ACC112 (cell line): Measurements from ENCODE around the gene BOC.
A peak's percentile ranks its signal among the peaks of the same experiment; 100 is the strongest.

Experiments
- H2AFZ ChIP-seq: fragments of 200-600 bp; sonication (generic); one replicate; pipeline ENCODE4 v1.6.0; 2017; ENCODE audit warnings: antibody characterized with exemption, low read length; ENCODE audit not compliant: unreplicated experiment
- H3K27ac ChIP-seq: fragments of 200-600 bp; sonication (generic); 2 replicates; pipeline ENCODE4 v1.5.1; 2014; ENCODE audit warnings: low read depth, mild to moderate bottlenecking, antibody characterized with exemption, low read length, moderate library complexity
- H3K27me3 ChIP-seq: fragments of 200-600 bp; sonication (generic); 2 replicates; pipeline ENCODE4 v1.6.1; 2014; ENCODE audit warnings: mild to moderate bottlenecking, antibody characterized with exemption, low read length, moderate library complexity, mixed read lengths; ENCODE audit not compliant: insufficient read depth
- H3K36me3 ChIP-seq: fragments of 200-600 bp; sonication (generic); 2 replicates; pipeline ENCODE4 v1.6.1; 2016; ENCODE audit warnings: mild to moderate bottlenecking, antibody characterized with exemption, low read length, moderate library complexity, mixed read lengths; ENCODE audit not compliant: insufficient read depth
- H3K4me1 ChIP-seq: fragments of 200-600 bp; sonication (generic); one replicate; pipeline ENCODE4 v1.6.1; 2016; ENCODE audit warnings: low read length, mixed read lengths; ENCODE audit not compliant: insufficient read depth, unreplicated experiment, control insufficient read depth
- H3K4me3 ChIP-seq: fragments of 200-600 bp; sonication (generic); 2 replicates; pipeline ENCODE4 v1.5.1; 2014; ENCODE audit warnings: mild to moderate bottlenecking, low read depth, low read length
- H3K79me2 ChIP-seq: fragments of 200-600 bp; sonication (generic); one replicate; pipeline ENCODE4 v1.6.0; 2016; ENCODE audit warnings: low read length; ENCODE audit not compliant: control insufficient read depth, unreplicated experiment, insufficient read depth

BOC gene

DNA sequence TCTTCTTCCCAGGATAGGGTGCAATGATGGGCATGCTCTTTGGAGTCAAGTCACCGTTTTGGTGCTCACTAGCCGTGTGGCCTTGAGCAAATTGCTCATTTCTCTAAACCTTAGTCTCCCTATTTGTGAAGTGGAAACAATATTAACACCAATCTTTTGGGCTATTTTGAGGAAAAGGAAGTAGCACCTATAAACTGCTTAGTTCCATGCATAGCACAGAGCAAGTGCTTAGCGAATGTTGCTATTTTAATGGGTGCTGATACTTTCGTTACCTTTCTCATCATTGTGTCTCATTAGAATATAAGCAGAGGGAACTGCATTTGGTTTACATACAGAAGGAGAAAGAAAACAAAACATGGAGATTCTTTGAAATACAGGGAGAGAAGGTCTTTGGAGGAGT lies 66.1 kb downstream of the BOC start:
- Histone ChIP-seq H3K4me1 (peaks cover 22% of the 10 kb centered on the region), H2AFZ (no peak overlapping the region), H3K36me3 (no peaks in the 10 kb centered on the region), H3K79me2 (no peaks in the 10 kb centered on the region), H3K27ac (no peak overlapping the region), H3K4me3 (no peak overlapping the region; the same call in 1 of the 2 replicates), H3K27me3 (no peaks in the 10 kb centered on the region)

DNA sequence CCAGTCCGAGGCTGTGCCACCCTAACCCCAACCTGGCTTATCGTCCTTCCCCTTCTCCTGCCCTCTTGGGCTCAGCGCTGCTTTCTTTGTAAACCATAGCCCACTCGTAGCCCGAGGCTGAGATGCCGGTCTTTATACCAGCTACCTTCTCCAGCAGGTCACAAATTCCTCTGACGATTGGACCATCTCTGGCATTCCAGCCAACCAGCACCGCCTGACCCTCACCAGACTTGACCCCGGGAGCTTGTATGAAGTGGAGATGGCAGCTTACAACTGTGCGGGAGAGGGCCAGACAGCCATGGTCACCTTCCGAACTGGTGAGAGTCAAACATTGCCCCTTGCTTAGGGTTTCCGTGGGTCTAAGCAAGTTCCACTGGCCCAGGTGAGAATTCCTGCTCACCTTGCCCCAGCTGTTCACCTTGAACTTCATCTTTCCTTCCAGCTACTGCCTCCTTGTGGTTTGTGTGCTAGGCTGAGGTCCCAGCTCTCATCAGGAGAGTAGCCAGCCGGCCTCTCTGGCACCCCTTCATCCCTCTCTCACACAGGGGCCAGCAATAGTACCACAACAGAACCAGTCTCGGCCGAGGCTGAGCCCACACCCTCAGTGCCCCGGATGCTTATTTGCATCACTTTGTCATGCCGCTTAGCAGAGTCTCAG lies 66.7 kb downstream of the BOC start:
- H3K27ac ChIP-seq = no peak overlapping the region

DNA sequence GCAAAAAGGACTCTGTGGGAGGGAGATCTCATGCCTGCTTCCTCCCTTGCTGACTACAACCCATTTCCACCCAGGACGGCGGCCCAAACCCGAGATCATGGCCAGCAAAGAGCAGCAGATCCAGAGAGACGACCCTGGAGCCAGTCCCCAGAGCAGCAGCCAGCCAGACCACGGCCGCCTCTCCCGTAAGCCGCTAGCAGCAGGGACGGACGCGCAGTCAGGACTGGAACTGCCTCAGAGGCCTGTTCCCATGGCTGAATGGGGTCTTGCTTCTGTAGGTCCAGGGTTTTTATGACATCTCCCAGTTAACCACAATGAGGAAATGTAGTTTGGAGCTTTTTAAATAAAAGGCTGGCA lies 67.2 kb downstream of the BOC start:
- Histone ChIP-seq H3K4me1 (peaks cover 22% of the 10 kb centered on the region), H3K27ac (no peak overlapping the region), H3K4me3 (no peak overlapping the region), H3K27me3 (no peaks in the 10 kb centered on the region), H2AFZ (no peak overlapping the region), H3K79me2 (no peaks in the 10 kb centered on the region), H3K36me3 (no peaks in the 10 kb centered on the region)

More for the DNA sequence above, 66.7 kb downstream of the BOC start:
- H3K27me3 ChIP-seq = no peaks in the 10 kb centered on the region
- no peak overlapping the region for H3K4me3 ChIP-seq
- peaks cover 22% of the 10 kb centered on the region for H3K4me1 ChIP-seq
- no peaks in the 10 kb centered on the region for H3K79me2 ChIP-seq
- no peaks in the 10 kb centered on the region for H3K36me3 ChIP-seq
- H2AFZ ChIP-seq = no peak overlapping the region

DNA sequence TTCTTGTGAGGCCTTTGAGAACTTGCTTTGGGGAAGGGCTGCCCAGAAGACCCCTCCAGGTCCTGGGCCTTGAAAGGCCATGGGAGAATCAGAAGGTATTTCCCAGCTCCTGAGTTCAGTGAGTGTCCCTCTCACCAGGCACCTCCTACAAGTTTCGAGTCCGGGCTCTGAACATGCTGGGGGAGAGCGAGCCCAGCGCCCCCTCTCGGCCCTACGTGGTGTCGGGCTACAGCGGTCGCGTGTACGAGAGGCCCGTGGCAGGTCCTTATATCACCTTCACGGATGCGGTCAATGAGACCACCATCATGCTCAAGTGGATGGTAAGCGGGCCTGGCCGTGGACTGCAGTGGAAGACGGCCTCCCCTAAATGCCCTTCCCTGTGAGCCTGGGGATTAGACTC lies 68.3 kb downstream of the BOC start:
- Histone ChIP-seq H3K4me1 (peaks cover 22% of the 10 kb centered on the region), H2AFZ (no peak overlapping the region), H3K79me2 (no peaks in the 10 kb centered on the region), H3K27ac (no peak overlapping the region), H3K36me3 (no peaks in the 10 kb centered on the region), H3K4me3 (no peak overlapping the region), H3K27me3 (no peaks in the 10 kb centered on the region)

DNA sequence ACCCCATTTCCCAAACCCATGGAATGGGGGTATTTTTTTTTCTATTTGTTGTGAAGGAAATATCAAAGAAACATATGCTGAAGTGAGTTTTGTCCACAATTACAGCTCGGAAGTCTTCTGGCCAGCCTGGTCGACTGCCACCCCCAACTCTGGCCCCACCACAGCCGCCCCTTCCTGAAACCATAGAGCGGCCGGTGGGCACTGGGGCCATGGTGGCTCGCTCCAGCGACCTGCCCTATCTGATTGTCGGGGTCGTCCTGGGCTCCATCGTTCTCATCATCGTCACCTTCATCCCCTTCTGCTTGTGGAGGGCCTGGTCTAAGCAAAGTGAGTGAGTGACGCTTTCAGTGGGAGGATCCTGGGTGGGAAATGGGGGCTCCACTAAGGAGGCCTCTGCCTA lies 71.9 kb downstream of the BOC start:
- Histone ChIP-seq H3K36me3 (no peaks in the 10 kb centered on the region), H2AFZ (no peak overlapping the region), H3K27me3 (no peaks in the 10 kb centered on the region), H3K4me1 (peaks cover 17% of the 10 kb centered on the region), H3K4me3 (no peak overlapping the region), H3K27ac (no peak overlapping the region), H3K79me2 (no peaks in the 10 kb centered on the region)

DNA sequence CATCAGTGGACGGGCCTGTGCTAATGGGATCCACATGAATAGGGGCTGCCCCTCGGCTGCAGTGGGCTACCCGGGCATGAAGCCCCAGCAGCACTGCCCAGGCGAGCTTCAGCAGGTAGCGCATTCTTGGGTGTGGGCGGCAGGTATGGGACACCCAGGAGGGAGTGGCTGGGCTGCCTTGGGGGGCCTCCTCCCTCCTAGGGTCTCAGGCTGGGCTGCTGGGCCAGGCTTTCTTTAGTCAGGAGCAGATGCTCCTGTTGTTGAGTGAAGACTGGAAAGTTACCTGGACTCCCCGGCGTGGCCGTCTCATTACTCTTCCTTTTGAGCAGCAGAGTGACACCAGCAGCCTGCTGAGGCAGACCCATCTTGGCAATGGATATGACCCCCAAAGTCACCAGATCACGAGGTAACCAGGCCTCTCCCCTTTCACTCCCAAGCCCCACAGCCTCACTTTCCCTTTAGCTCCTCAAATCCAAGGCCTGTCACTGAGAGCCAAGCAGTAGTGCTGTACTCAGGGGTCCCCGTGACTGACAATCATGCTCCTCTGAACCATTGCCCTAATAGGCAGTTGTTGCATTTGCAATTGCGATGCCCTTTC lies 73.2 kb downstream of the BOC start:
- Histone ChIP-seq H3K27ac (no peak overlapping the region), H3K36me3 (no peaks in the 10 kb centered on the region), H3K27me3 (no peaks in the 10 kb centered on the region), H2AFZ (no peak overlapping the region), H3K4me1 (peaks cover 17% of the 10 kb centered on the region), H3K79me2 (no peaks in the 10 kb centered on the region), H3K4me3 (no peak overlapping the region)

DNA sequence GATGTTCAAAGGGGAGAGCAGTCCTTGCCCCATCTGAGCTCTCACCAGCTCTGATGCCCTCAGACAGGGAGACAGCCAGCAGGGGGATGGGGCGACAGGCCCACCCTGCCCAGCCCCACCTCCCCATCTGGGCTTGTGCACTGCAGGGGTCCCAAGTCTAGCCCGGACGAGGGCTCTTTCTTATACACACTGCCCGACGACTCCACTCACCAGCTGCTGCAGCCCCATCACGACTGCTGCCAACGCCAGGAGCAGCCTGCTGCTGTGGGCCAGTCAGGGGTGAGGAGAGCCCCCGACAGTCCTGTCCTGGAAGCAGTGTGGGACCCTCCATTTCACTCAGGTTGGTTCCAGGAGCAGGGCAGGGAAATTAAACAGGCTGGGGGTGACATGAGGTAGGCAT lies 73.9 kb downstream of the BOC start:
- H3K27ac ChIP-seq = no peak overlapping the region
- H3K79me2 ChIP-seq = no peaks in the 10 kb centered on the region
- H3K4me3 ChIP-seq = no peak overlapping the region
- H2AFZ ChIP-seq = no peak overlapping the region
- peaks cover 17% of the 10 kb centered on the region for H3K4me1 ChIP-seq
- no peaks in the 10 kb centered on the region for H3K36me3 ChIP-seq
- H3K27me3 ChIP-seq = no peaks in the 10 kb centered on the region

DNA sequence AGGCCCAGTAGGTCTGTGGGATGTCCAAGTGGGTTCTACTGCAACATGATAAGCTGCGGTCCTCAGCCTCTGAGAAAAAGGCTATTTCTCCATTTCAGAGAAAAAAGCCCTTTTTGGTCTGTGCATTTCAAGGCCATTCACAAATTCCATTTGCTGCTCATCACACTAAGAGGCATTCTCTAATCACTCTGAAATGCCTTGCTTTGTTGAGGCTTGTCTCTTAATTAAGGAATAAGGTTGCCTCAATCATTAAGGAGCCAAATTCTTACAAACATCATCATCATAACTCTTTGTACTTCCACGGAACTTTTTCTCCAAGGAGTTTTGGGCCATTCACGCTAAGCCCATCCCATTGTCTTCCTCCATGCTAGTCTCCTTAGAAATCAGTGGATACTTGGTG lies 74.4 kb downstream of the BOC start:
- Histone ChIP-seq H3K4me3 (no peak overlapping the region), H3K79me2 (no peaks in the 10 kb centered on the region), H2AFZ (no peak overlapping the region), H3K27me3 (no peaks in the 10 kb centered on the region), H3K36me3 (no peaks in the 10 kb centered on the region), H3K4me1 (peaks cover 17% of the 10 kb centered on the region), H3K27ac (no peak overlapping the region)

DNA sequence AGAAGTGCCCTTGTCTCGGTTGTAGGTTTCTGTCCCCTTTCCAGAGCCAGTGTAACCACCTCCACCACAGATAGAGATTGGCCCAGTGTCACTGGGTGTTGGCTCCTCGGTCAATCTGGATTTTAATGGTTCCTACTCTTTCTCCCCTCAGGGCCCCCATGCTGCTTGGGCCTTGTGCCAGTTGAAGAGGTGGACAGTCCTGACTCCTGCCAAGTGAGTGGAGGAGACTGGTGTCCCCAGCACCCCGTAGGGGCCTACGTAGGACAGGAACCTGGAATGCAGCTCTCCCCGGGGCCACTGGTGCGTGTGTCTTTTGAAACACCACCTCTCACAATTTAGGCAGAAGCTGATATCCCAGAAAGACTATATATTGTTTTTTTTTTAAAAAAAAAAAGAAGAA lies 75.2 kb downstream of the BOC start:
- H3K27ac ChIP-seq = peak overlapping the region; percentile 94
- H3K79me2 ChIP-seq = no peaks in the 10 kb centered on the region

DNA sequence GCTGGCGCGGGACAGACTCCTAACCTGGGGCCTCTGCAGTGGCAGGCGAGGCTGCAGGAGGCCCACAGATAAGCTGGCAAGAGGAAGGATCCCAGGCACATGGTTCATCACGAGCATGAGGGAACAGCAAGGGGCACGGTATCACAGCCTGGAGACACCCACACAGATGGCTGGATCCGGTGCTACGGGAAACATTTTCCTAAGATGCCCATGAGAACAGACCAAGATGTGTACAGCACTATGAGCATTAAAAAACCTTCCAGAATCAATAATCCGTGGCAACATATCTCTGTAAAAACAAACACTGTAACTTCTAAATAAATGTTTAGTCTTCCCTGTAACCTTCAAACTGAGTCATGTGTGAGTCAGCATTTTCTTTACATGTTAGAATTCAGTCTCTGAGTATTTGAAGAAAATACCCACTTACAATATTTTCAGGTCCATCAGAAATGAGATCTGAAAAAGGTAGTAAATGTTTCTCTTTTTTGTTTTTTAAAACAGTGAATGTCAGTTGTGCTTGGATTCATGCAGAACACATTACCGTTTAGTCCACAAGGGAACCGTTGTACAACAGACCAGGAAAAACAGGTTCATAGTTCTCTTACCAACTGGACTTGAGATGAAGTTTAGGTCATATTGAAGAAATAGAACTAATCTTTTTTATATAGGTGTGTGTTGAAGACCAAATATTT lies 75.9 kb downstream of the BOC start:
- Histone ChIP-seq H3K79me2 (no peaks in the 10 kb centered on the region), H2AFZ (peak overlapping the region; percentile 20), H3K27me3 (no peaks in the 10 kb centered on the region), H3K4me3 (peak overlapping the region; percentile 36; the same call in 1 of the 2 replicates), H3K4me1 (peaks cover 17% of the 10 kb centered on the region), H3K36me3 (no peaks in the 10 kb centered on the region), H3K27ac (peak overlapping the region; percentile 94)

More for the DNA sequence above, 75.2 kb downstream of the BOC start:
- peaks cover 17% of the 10 kb centered on the region for H3K4me1 ChIP-seq
- no peaks in the 10 kb centered on the region for H3K36me3 ChIP-seq
- no peak overlapping the region for H2AFZ ChIP-seq
- H3K4me3 ChIP-seq = no peak overlapping the region
- no peaks in the 10 kb centered on the region for H3K27me3 ChIP-seq
